ENCODE data around the gene EIF3F.
"Not testable (repeated sequence)": the region's sequence is repeated elsewhere in the genome, so short reads cannot be mapped to it uniquely, and the experiment has no call there.

The EIF3F gene

GRCh38 chr11:7986768-7987559 is at the start of gene EIF3F:
Gene EIF3F (plus strand): TSS chr11:7987337. CDS start chr11:7987353, 16 bp downstream.
- DNase-seq, result peak; percentile 87

- no peak for DNase-seq
Measured at GRCh38 chr11:7941146-7941545, 46.0 kb upstream of the EIF3F start.

- no peak for DNase-seq
Measured at GRCh38 chr11:7941608-7942007, 45.5 kb upstream of the EIF3F start, which contains the start of gene OR10A3. Gene OR10A3 (minus strand): TSS chr11:7941708. CDS start chr11:7939520, 2,188 bp downstream.

- DNase-seq, result no peak
Measured at GRCh38 chr11:7944123-7944522, 43.0 kb upstream of the EIF3F start.

- DNase-seq, result no peak
Measured at GRCh38 chr11:7949934-7950333, 37.2 kb upstream of the EIF3F start.

GRCh38 chr11:7955191-7955590 is 31.9 kb upstream of the EIF3F start:
- DNase-seq, result no peak

GRCh38 chr11:7964261-7964660 is 22.9 kb upstream of the EIF3F start:
- DNase-seq, result no peak

- DNase-seq, result no peak
Measured at GRCh38 chr11:7964873-7965272, 22.3 kb upstream of the EIF3F start.

GRCh38 chr11:7965386-7965785 is 21.8 kb upstream of the EIF3F start, which contains the start of gene NLRP10:
Gene NLRP10 (minus strand): TSS chr11:7965447. CDS start chr11:7963495, 1,952 bp downstream.
- no peak for DNase-seq

GRCh38 chr11:7967097-7967496 is 20.0 kb upstream of the EIF3F start:
- DNase-seq, result no peak

GRCh38 chr11:7967826-7968225 is 19.3 kb upstream of the EIF3F start:
- DNase-seq, result no peak

- no peak for DNase-seq
Measured at GRCh38 chr11:7968686-7969085, 18.5 kb upstream of the EIF3F start.

GRCh38 chr11:7969756-7970646 is 17.1 kb upstream of the EIF3F start:
- no peak for DNase-seq

- no peak for DNase-seq
Measured at GRCh38 chr11:7971846-7972245, 15.3 kb upstream of the EIF3F start.

- no peak for DNase-seq
Measured at GRCh38 chr11:7973011-7973410, 14.1 kb upstream of the EIF3F start.

- DNase-seq, result no peak
Measured at GRCh38 chr11:7974668-7975067, 12.5 kb upstream of the EIF3F start.

GRCh38 chr11:7977232-7977917 is 9.8 kb upstream of the EIF3F start:
- no peak for DNase-seq

GRCh38 chr11:7981619-7982157 is 5.4 kb upstream of the EIF3F start:
- no peak for DNase-seq

- no peak for DNase-seq
Measured at GRCh38 chr11:7982582-7983119, 4.5 kb upstream of the EIF3F start.

- DNase-seq, result no peak
Measured at GRCh38 chr11:7983832-7984590, 3.1 kb upstream of the EIF3F start.

- DNase-seq, result not testable (repeated sequence)
Measured at GRCh38 chr11:7987560-7987883, 385 bp downstream of the EIF3F start.

Measured in activated T-cell treated with anti-CD3 and anti-CD28 coated beads for 4 hours (primary cell).